Ectodermal cell (in vitro differentiated cells): ENCODE measurements around the gene ANKRD60.

Experiments used
- H3K27ac ChIP-seq: 2 replicates; pipeline ENCODE4 v1.7.0; 2013; ENCODE audit warnings: mild to moderate bottlenecking, low read depth, low read length; ENCODE audit not compliant: insufficient read depth, poor library complexity, severe bottlenecking
- H3K27me3 ChIP-seq: 2 replicates; pipeline ENCODE4 v1.7.0; 2013; ENCODE audit warnings: mild to moderate bottlenecking, low read length; ENCODE audit not compliant: insufficient read depth, control insufficient read depth, poor library complexity, severe bottlenecking
- H3K36me3 ChIP-seq: one replicate; pipeline ENCODE4 v1.7.0; 2013; ENCODE audit warnings: low read length; ENCODE audit not compliant: control insufficient read depth, insufficient read depth
- H3K4me1 ChIP-seq: one replicate; pipeline ENCODE4 v1.7.0; 2013; ENCODE audit warnings: low read length; ENCODE audit not compliant: control insufficient read depth, insufficient read depth
- H3K4me3 ChIP-seq: 2 replicates; pipeline ENCODE4 v1.7.0; 2013; ENCODE audit warnings: low read depth, low read length, control low read depth; ENCODE audit not compliant: insufficient read depth
- H3K9me3 ChIP-seq: 2 replicates; pipeline ENCODE4 v1.7.0; 2013; ENCODE audit warnings: mild to moderate bottlenecking, low read length, moderate library complexity; ENCODE audit not compliant: control insufficient read depth
- WGBS, 2 experiments: methylation state at CpG; one replicate each; pipeline ENCODE4 v1.1.7; 2013; ENCODE audit warnings: missing lambda C conversion rate in 2 of 2; 5-methylcytosine and 5-hydroxymethylcytosine counted together

Gene ANKRD60

GRCh38 chr20:58224974-58225373, 3.5 kb downstream of the ANKRD60 start:
- no peaks in the 10 kb centered on the region for H3K9me3 ChIP-seq
- no peak overlapping the region for H3K4me3 ChIP-seq
- no peaks in the 10 kb centered on the region for H3K4me1 ChIP-seq
- H3K27ac ChIP-seq = no peak overlapping the region
- peaks cover 46% of the 10 kb centered on the region for H3K27me3 ChIP-seq
- 82 to 95% methylated on average over 4 to 5 of the region's 5 CpGs for whole genome bisulfite sequencing, 2 experiments
- H3K36me3 ChIP-seq = no peaks in the 10 kb centered on the region

- H3K4me1 ChIP-seq = no peaks in the 10 kb centered on the region
- peaks cover 37% of the 10 kb centered on the region for H3K27me3 ChIP-seq
- H3K36me3 ChIP-seq = no peaks in the 10 kb centered on the region
- WGBS, 2 experiments = 93 to 94% methylated on average over 5 of the region's 5 CpGs
- no peaks in the 10 kb centered on the region for H3K9me3 ChIP-seq
- no peak overlapping the region for H3K4me3 ChIP-seq
- no peak overlapping the region for H3K27ac ChIP-seq
Observed at GRCh38 chr20:58224097-58224496, 4.4 kb downstream of the ANKRD60 start.

GRCh38 chr20:58223358-58223941, 5.0 kb downstream of the ANKRD60 start:
- Histone ChIP-seq H3K27me3 (peaks cover 31% of the 10 kb centered on the region), H3K4me3 (no peak overlapping the region), H3K27ac (no peak overlapping the region), H3K36me3 (no peaks in the 10 kb centered on the region), H3K4me1 (no peaks in the 10 kb centered on the region), H3K9me3 (no peaks in the 10 kb centered on the region)
- 88 to 90% methylated on average over 7 to 8 of the region's 8 CpGs for WGBS, 2 experiments

- no peaks in the 10 kb centered on the region for H3K4me1 ChIP-seq
- no peaks in the 10 kb centered on the region for H3K36me3 ChIP-seq
- WGBS, 2 experiments = 87 to 90% methylated on average over 15 of the region's 15 CpGs
- no peak overlapping the region for H3K4me3 ChIP-seq
- H3K27me3 ChIP-seq = peaks cover 21% of the 10 kb centered on the region
- no peak overlapping the region for H3K27ac ChIP-seq
- H3K9me3 ChIP-seq = no peaks in the 10 kb centered on the region
Observed at GRCh38 chr20:58222446-58222845, 6.0 kb downstream of the ANKRD60 start.

DNA sequence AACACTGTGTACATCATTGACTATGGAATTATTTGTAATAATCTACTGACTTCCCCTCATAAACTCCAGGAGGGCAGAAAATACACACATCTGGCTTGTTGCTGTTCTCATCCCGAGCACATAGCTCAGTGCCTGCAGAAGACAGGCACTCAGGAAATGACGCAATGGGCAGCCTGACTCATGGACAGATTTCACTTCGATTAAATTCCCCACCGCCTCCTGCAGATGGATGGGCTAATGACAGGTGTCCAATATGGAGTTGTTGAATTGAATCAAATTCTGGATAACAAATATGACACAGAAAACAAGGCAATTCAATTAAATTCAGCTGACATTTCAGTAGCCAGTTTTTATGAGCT, 9.1 kb downstream of the ANKRD60 start:
- no peak overlapping the region for H3K27ac ChIP-seq
- no peak overlapping the region for H3K4me3 ChIP-seq
- H3K9me3 ChIP-seq = no peaks in the 10 kb centered on the region
- no peaks in the 10 kb centered on the region for H3K36me3 ChIP-seq
- no peaks in the 10 kb centered on the region for H3K4me1 ChIP-seq
- 97 to 99% methylated on average over 4 of the region's 4 CpGs for WGBS, 2 experiments
- peaks cover 3% of the 10 kb centered on the region for H3K27me3 ChIP-seq

DNA sequence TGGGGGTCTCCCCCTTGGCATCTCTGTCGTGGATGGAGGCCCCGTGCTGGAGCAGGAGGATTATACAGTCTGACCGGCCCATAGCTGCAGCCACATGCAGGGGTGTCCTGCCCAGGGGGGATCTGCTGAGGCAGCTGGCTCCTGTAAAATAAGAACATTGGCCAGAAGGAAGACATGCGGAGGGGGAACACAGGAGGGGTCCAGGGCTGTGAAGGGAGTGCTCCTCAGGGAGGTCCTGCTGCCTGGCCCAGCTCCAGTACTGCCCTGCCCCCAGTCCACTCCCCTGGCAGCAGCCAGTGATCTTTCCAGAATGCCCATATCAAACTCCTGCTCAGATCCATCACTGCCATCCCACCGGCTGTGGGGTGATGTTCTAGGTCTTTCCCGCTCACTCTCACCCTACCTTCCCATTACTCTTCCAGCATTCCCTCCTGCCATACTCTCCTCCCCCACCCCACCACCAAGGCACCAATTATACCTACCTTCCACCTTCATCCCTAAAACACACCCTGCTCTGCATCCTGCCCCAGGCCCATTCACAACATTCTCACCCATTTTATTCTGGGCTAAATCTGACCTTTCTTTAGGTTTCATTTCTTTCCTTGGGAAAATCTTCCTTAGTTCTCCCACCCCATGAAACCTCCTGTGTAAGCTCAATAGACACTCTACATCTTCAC, 9.7 kb downstream of the ANKRD60 start:
- H3K36me3 ChIP-seq = no peaks in the 10 kb centered on the region
- H3K4me3 ChIP-seq = no peak overlapping the region
- no peaks in the 10 kb centered on the region for H3K9me3 ChIP-seq
- WGBS, 2 experiments = 56 to 58% methylated on average over 6 of the region's 6 CpGs
- H3K27ac ChIP-seq = no peak overlapping the region
- H3K27me3 ChIP-seq = no peaks in the 10 kb centered on the region
- H3K4me1 ChIP-seq = no peaks in the 10 kb centered on the region

DNA sequence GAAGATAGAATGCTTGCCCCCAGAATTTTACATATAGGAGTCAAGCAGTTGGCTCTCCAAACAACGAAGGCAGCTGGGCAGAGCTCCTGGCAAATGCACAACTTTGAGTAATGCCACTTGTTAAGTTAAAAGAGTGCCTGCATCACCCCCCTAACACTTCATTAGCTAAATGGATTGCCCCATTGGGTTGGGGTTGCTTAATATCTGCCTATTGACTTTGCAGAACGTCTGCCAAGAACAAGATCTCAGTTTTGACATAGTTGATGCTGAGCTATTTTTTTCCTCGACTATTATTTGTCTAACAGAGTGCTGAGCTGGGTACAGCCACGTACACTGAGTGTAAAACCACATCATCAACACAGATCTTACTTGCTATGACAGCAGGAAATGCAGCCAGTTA, 12.1 kb downstream of the ANKRD60 start:
- Histone ChIP-seq H3K27ac (no peak overlapping the region), H3K4me1 (no peaks in the 10 kb centered on the region), H3K4me3 (no peak overlapping the region), H3K27me3 (no peaks in the 10 kb centered on the region), H3K9me3 (no peaks in the 10 kb centered on the region), H3K36me3 (no peaks in the 10 kb centered on the region)
- 86 to 90% methylated on average over 4 of the region's 4 CpGs for WGBS, 2 experiments

DNA sequence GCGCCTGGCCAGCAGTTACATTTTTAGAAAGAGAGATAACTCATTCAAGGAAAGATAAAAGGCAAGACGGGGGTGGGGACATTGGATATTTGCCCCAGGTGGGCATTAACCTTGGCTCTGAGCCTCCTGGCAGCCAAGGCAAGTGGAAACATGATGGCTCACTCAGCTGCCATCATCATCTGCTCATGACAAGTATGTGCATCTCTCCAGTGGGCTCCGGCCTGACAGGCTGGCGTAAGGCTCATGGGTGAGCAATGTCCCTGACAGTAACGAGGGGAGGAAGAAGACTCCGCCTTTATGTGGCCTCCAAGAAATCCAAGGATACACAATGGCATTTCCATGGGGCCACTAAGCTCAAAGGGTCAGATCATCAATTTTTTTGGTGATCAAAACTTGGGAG, 13.3 kb downstream of the ANKRD60 start:
- H3K9me3 ChIP-seq = no peaks in the 10 kb centered on the region
- no peaks in the 10 kb centered on the region for H3K36me3 ChIP-seq
- no peak overlapping the region for H3K27ac ChIP-seq
- 91 to 92% methylated on average over 6 of the region's 6 CpGs for WGBS, 2 experiments
- H3K4me1 ChIP-seq = no peaks in the 10 kb centered on the region
- H3K4me3 ChIP-seq = no peak overlapping the region
- H3K27me3 ChIP-seq = no peaks in the 10 kb centered on the region

- no peaks in the 10 kb centered on the region for H3K9me3 ChIP-seq
- no peaks in the 10 kb centered on the region for H3K36me3 ChIP-seq
- 88 to 90% methylated on average over 8 of the region's 8 CpGs for WGBS, 2 experiments
- no peak overlapping the region for H3K27ac ChIP-seq
- H3K4me3 ChIP-seq = no peak overlapping the region
- peaks cover 3% of the 10 kb centered on the region for H3K27me3 ChIP-seq
- no peaks in the 10 kb centered on the region for H3K4me1 ChIP-seq
Observed at GRCh38 chr20:58214310-58214709, 14.1 kb downstream of the ANKRD60 start.

DNA sequence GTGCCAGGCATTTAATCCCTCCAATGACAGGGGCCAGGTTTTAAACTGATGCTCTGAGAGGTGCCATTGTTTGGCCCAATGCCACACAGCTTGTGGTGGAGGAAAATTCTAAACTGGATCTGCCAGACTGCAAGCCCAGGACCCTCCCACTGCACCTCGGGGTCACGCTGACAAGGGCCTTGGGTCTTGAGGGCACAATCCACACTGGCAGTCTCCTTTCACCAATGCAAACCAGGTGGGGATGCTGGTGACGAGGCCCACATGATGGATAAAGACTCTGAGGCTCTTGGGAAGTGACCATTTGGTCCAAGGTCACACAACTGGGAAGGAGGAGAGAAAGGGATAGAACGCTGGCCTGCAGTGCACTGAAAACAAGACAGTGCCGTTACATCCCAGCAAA, 14.7 kb downstream of the ANKRD60 start:
- H3K36me3 ChIP-seq = no peaks in the 10 kb centered on the region
- no peaks in the 10 kb centered on the region for H3K4me1 ChIP-seq
- H3K9me3 ChIP-seq = no peaks in the 10 kb centered on the region
- H3K27me3 ChIP-seq = peaks cover 3% of the 10 kb centered on the region
- WGBS, 2 experiments = 92 to 94% methylated on average over 5 of the region's 5 CpGs
- H3K4me3 ChIP-seq = no peak overlapping the region
- H3K27ac ChIP-seq = no peak overlapping the region
